ENCODE results near the gene TPP1. TPM values are rescaled to one million over a fixed set of nuclear protein-coding genes. Genes with fewer than 3 reads are reported as not detected.

Gene TPP1
- total and polyA plus RNA-seq, 2 donors (not counting 1 experiment from before 2014, with no cell fraction given) = 127 to 136 TPM

GRCh38 chr11:6596239-6596877, 22.9 kb downstream of the TPP1 start:
- no peak for DNase-seq (ENCODE audit: low read depth in 2 of 2)
- Histone ChIP-seq H3K4me1 (ENCODE audit: control insufficient read depth, extremely low read depth, insufficient read depth, low read length) (no peaks in the 10 kb centered on the region), H2AFZ (ENCODE audit: low read length) (no peak overlapping the region), H3K9ac (ENCODE audit: insufficient read depth, low read length) (no peak overlapping the region), H3K79me2 (ENCODE audit: control insufficient read depth, insufficient read depth, low read length) (peaks cover 14% of the 10 kb centered on the region), H3K4me2 (ENCODE audit: extremely low read depth, insufficient read depth, low read length) (no peak overlapping the region), H3K9me3 (ENCODE audit: control insufficient read depth, insufficient read depth, low read depth, low read length) (no peaks in the 10 kb centered on the region), H4K20me1 (ENCODE audit: control insufficient read depth, extremely low read depth, insufficient read depth, low read length) (no peaks in the 10 kb centered on the region), H3K27ac (ENCODE audit: insufficient read depth, low read length) (no peak overlapping the region), H3K27me3 (ENCODE audit: control insufficient read depth, insufficient read depth, low read length) (no peaks in the 10 kb centered on the region), H3K4me3 (replicated peaks in 1 of 4; ENCODE audit: control extremely low read depth in 1 of 4, insufficient read depth in 1 of 4, low read depth in 3 of 4, low read length in 4 of 4) (no peak overlapping the region), H3K36me3 (ENCODE audit: control insufficient read depth, insufficient read depth, low read length) (peaks cover 14% of the 10 kb centered on the region)
- TF ChIP-seq, protein P1, sequence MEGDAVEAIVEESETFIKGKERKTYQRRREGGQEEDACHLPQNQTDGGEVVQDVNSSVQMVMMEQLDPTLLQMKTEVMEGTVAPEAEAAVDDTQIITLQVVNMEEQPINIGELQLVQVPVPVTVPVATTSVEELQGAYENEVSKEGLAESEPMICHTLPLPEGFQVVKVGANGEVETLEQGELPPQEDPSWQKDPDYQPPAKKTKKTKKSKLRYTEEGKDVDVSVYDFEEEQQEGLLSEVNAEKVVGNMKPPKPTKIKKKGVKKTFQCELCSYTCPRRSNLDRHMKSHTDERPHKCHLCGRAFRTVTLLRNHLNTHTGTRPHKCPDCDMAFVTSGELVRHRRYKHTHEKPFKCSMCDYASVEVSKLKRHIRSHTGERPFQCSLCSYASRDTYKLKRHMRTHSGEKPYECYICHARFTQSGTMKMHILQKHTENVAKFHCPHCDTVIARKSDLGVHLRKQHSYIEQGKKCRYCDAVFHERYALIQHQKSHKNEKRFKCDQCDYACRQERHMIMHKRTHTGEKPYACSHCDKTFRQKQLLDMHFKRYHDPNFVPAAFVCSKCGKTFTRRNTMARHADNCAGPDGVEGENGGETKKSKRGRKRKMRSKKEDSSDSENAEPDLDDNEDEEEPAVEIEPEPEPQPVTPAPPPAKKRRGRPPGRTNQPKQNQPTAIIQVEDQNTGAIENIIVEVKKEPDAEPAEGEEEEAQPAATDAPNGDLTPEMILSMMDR (conservative IDR thresholded peaks at IDR 0.05 in 1 of 2, IDR thresholded peaks at IDR 0.05 in 1 of 2; ENCODE audit: low read depth in 1 of 2, low read length in 2 of 2) = no peak
- TF ChIP-seq EZH2 (IDR thresholded peaks at IDR 0.05; ENCODE audit: low read length, missing control alignments) = no peak

DNA sequence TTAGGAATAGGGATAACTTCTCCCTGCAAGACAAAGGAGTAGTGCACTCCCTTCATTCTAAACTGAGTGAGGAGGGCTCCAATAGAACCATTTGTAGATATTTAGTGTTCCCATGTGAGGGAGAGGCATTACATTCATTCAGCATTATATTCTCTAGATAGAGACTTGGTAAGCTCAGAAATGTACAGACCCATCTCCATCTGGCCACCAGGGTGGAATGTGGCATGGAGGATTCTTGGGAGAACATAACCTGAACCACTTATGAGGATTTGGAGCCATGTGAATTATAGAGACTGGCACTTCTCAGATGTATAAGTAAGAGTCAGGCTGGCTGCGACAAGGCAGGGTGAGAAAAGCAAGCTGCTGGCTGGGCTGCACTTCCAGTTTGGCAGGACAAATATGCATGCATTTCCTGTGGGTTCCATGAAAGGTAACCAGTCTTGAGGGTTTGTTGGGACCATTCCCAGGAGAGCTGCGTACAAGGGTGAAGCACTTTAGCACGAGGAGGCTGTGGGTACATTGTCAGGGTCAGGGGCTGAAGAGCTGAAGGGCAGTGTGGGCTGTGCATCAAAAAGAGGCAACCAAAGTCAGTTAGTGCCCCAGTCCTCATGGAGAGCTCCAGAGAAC, 25.0 kb downstream of the TPP1 start:
- no peak overlapping the region for H3K4me3 ChIP-seq (replicated peaks in 1 of 4; ENCODE audit: control extremely low read depth in 1 of 4, insufficient read depth in 1 of 4, low read depth in 3 of 4, low read length in 4 of 4)
- H2AFZ ChIP-seq (ENCODE audit: low read length) = no peak overlapping the region
- H3K27ac ChIP-seq (ENCODE audit: insufficient read depth, low read length) = no peak overlapping the region
- DNase-seq (ENCODE audit: low read depth in 2 of 2) = no peak
- no peaks in the 10 kb centered on the region for H4K20me1 ChIP-seq (ENCODE audit: control insufficient read depth, extremely low read depth, insufficient read depth, low read length)
- no peaks in the 10 kb centered on the region for H3K4me1 ChIP-seq (ENCODE audit: control insufficient read depth, extremely low read depth, insufficient read depth, low read length)
- peaks cover 2% of the 10 kb centered on the region for H3K79me2 ChIP-seq (ENCODE audit: control insufficient read depth, insufficient read depth, low read length)
- peaks cover 3% of the 10 kb centered on the region for H3K36me3 ChIP-seq (ENCODE audit: control insufficient read depth, insufficient read depth, low read length)
- no peaks in the 10 kb centered on the region for H3K9me3 ChIP-seq (ENCODE audit: control insufficient read depth, insufficient read depth, low read depth, low read length)
- H3K27me3 ChIP-seq (ENCODE audit: control insufficient read depth, insufficient read depth, low read length) = no peaks in the 10 kb centered on the region
- no peak overlapping the region for H3K4me2 ChIP-seq (ENCODE audit: extremely low read depth, insufficient read depth, low read length)
- no peak overlapping the region for H3K9ac ChIP-seq (ENCODE audit: insufficient read depth, low read length)
- TF ChIP-seq, protein P1 (conservative IDR thresholded peaks at IDR 0.05 in 1 of 2, IDR thresholded peaks at IDR 0.05 in 1 of 2; ENCODE audit: low read depth in 1 of 2, low read length in 2 of 2) = no peak
- no peak for TF ChIP-seq EZH2 (IDR thresholded peaks at IDR 0.05; ENCODE audit: low read length, missing control alignments)

GRCh38 chr11:6588018-6588417, 31.2 kb downstream of the TPP1 start:
- Histone ChIP-seq H3K79me2 (ENCODE audit: control insufficient read depth, insufficient read depth, low read length) (no peaks in the 10 kb centered on the region), H3K9ac (ENCODE audit: insufficient read depth, low read length) (no peak overlapping the region), H3K4me1 (ENCODE audit: control insufficient read depth, extremely low read depth, insufficient read depth, low read length) (no peaks in the 10 kb centered on the region), H3K9me3 (ENCODE audit: control insufficient read depth, insufficient read depth, low read depth, low read length) (no peaks in the 10 kb centered on the region), H4K20me1 (ENCODE audit: control insufficient read depth, extremely low read depth, insufficient read depth, low read length) (no peaks in the 10 kb centered on the region), H3K27me3 (ENCODE audit: control insufficient read depth, insufficient read depth, low read length) (no peaks in the 10 kb centered on the region), H3K4me3 (replicated peaks in 1 of 4; ENCODE audit: control extremely low read depth in 1 of 4, insufficient read depth in 1 of 4, low read depth in 3 of 4, low read length in 4 of 4) (no peak overlapping the region), H3K36me3 (ENCODE audit: control insufficient read depth, insufficient read depth, low read length) (no peaks in the 10 kb centered on the region), H2AFZ (ENCODE audit: low read length) (no peak overlapping the region), H3K27ac (ENCODE audit: insufficient read depth, low read length) (no peak overlapping the region), H3K4me2 (ENCODE audit: extremely low read depth, insufficient read depth, low read length) (no peak overlapping the region)
- no peak for DNase-seq (ENCODE audit: low read depth in 2 of 2)
- TF ChIP-seq, protein P1 (conservative IDR thresholded peaks at IDR 0.05 in 1 of 2, IDR thresholded peaks at IDR 0.05 in 1 of 2; ENCODE audit: low read depth in 1 of 2, low read length in 2 of 2) = no peak
- no peak for TF ChIP-seq EZH2 (IDR thresholded peaks at IDR 0.05; ENCODE audit: low read length, missing control alignments)
